Measurements from ENCODE around the gene CXCL12.
A peak's percentile ranks its signal among the peaks of the same experiment; 100 is the strongest.

Gene CXCL12

DNA sequence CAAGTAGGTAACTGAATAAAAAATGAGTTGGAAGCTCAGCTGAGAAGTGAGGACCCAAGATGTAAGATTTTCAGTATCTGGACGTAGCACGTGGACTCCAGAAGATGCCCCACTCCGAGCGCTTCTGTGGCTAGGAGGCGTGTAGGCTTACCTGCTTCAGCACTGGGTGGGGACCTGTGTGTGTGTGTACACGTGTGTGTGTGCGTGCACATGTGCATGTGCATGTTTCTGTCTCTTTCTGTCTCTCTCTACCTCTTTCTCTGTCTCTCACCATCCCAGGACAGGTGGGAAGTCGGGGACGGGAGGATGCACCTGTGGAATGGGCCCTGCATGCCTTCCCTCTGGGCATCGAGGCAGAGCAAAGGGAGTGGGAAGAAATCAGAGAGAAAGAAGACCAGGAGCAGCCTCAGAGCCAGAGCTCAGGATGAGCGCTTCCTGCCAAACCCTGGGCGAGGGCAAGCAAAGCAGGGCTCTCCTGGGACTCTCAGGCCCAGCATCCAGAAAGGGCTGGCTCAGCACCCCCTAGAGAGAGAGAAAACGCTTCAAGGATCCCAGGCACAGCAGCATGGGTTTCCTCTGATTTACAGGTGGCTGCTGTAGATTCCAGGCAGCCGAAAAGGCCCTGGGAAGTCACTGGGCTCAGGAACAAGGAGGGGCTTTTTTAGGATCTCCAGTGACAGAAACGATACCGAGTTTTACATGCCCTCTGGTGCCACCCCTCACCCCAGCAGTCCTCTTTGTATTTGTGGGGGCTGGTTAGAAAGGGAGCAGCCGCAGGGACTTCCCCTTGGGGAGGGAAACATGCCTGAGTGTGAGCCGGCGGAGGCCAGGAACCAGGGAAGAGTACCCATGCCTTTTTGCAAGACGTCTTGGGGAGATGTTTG is 28.5 kb downstream of the CXCL12 start:
- Histone ChIP-seq H3K4me1 (ENCODE audit: control insufficient read depth, insufficient read depth, low read length) (no peaks in the 10 kb centered on the region), H3K27me3 (replicated peaks; ENCODE audit: control insufficient read depth, insufficient read depth, low read length) (peaks cover 31% of the 10 kb centered on the region), H3K9ac (ENCODE audit: low read length) (no peak overlapping the region), H3K9me3 (ENCODE audit: control insufficient read depth, low read length) (no peaks in the 10 kb centered on the region), H3K4me3 (ENCODE audit: low read length) (no peak overlapping the region), H3K36me3 (ENCODE audit: control insufficient read depth, insufficient read depth, low read length, severe bottlenecking) (no peaks in the 10 kb centered on the region)
- no peak for DNase-seq (ENCODE audit: low read depth)

DNA sequence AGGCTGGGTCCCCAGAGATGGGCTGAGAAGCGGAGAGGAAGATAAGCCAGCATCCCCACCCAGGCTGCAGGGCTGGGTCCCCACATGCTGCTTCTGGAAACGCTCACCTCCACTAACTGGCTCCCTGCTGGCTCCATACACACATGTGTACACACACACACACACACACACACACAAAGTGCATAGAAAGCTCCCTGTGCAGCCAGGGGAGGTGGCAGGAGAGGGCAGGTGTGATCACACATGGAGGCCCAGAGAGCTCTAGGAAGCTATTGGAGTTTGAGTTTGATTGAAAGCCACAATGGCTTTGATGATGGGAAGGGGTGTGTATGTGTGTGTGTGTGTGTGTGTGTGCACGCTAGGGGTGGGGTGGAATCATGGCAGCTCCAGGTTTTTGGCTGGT is 29.3 kb downstream of the CXCL12 start:
- H3K36me3 ChIP-seq (ENCODE audit: control insufficient read depth, insufficient read depth, low read length, severe bottlenecking) = no peaks in the 10 kb centered on the region
- no peaks in the 10 kb centered on the region for H3K4me1 ChIP-seq (ENCODE audit: control insufficient read depth, insufficient read depth, low read length)
- DNase-seq (ENCODE audit: low read depth) = no peak
- peaks cover 30% of the 10 kb centered on the region for H3K27me3 ChIP-seq (replicated peaks; ENCODE audit: control insufficient read depth, insufficient read depth, low read length)
- no peak overlapping the region for H3K4me3 ChIP-seq (ENCODE audit: low read length)
- no peak overlapping the region for H3K9ac ChIP-seq (ENCODE audit: low read length)
- H3K9me3 ChIP-seq (ENCODE audit: control insufficient read depth, low read length) = no peaks in the 10 kb centered on the region

DNA sequence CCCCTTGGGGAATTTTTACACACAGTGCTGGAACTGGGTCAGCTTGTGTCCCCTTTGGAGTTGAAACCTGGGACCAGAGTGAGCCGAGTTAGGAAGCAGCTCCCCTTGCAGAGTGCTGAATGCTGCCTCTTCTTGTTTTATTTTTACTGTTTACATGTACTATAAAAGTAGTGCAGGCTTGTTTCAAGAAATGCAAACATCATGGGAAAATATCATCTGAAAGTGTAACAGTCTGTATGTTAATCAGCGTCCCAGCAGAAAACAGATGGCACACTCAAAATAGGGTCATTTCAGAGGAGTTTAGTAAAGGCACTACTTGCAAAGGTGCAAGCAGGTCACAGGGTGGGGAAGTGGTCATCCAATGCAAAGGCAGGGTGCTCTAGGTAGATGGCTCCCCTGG is 30.1 kb downstream of the CXCL12 start:
- H3K4me1 ChIP-seq (ENCODE audit: control insufficient read depth, insufficient read depth, low read length) = no peaks in the 10 kb centered on the region
- DNase-seq (ENCODE audit: low read depth) = no peak

DNA sequence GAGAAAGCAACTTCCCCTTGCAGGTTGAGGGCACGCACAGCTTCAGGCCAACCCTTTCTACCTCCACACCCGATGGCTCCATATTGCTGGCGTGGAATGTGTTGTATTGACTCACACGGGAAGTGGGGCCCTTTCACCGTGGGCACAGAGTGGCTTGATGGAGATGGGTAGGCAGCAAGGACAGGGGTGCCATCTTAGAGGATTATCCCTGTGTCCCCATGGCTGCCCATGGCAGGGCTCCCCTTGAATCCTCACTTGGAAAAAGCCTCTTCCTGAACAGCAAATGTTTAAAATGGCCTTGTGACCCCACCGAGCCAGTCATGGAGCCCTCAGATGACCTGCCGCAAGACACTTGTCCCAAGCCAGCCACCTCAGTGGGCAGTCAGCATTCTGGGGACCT is 31.2 kb downstream of the CXCL12 start:
- Histone ChIP-seq H3K27me3 (replicated peaks; ENCODE audit: control insufficient read depth, insufficient read depth, low read length) (peaks cover 25% of the 10 kb centered on the region), H3K36me3 (ENCODE audit: control insufficient read depth, insufficient read depth, low read length, severe bottlenecking) (no peaks in the 10 kb centered on the region), H3K9me3 (ENCODE audit: control insufficient read depth, low read length) (no peaks in the 10 kb centered on the region), H3K9ac (ENCODE audit: low read length) (no peak overlapping the region), H3K4me3 (ENCODE audit: low read length) (no peak overlapping the region), H3K4me1 (ENCODE audit: control insufficient read depth, insufficient read depth, low read length) (no peaks in the 10 kb centered on the region)
- DNase-seq (ENCODE audit: low read depth) = no peak

More for the DNA sequence above, 30.1 kb downstream of the CXCL12 start:
- H3K9ac ChIP-seq (ENCODE audit: low read length) = no peak overlapping the region
- no peak overlapping the region for H3K4me3 ChIP-seq (ENCODE audit: low read length)
- peaks cover 25% of the 10 kb centered on the region for H3K27me3 ChIP-seq (replicated peaks; ENCODE audit: control insufficient read depth, insufficient read depth, low read length)
- no peaks in the 10 kb centered on the region for H3K9me3 ChIP-seq (ENCODE audit: control insufficient read depth, low read length)
- no peaks in the 10 kb centered on the region for H3K36me3 ChIP-seq (ENCODE audit: control insufficient read depth, insufficient read depth, low read length, severe bottlenecking)

DNA sequence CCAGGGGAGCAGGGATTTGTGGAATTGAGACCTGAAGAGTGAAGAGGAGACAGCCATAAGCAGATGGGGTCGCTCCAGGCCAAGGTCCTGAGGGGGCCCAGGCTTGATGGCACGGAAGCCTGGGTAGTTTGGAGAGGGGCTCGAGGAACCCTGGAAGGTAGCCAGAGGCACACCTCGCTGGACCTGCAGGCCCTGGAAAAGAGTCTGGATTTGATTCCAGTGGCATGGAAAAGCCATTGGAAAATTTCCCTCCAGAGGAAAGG is 31.8 kb downstream of the CXCL12 start:
- Histone ChIP-seq H3K36me3 (ENCODE audit: control insufficient read depth, insufficient read depth, low read length, severe bottlenecking) (no peaks in the 10 kb centered on the region), H3K4me1 (ENCODE audit: control insufficient read depth, insufficient read depth, low read length) (no peaks in the 10 kb centered on the region), H3K9ac (ENCODE audit: low read length) (no peak overlapping the region), H3K4me3 (ENCODE audit: low read length) (no peak overlapping the region), H3K9me3 (ENCODE audit: control insufficient read depth, low read length) (no peaks in the 10 kb centered on the region), H3K27me3 (replicated peaks; ENCODE audit: control insufficient read depth, insufficient read depth, low read length) (peaks cover 25% of the 10 kb centered on the region)
- DNase-seq (ENCODE audit: low read depth) = no peak

DNA sequence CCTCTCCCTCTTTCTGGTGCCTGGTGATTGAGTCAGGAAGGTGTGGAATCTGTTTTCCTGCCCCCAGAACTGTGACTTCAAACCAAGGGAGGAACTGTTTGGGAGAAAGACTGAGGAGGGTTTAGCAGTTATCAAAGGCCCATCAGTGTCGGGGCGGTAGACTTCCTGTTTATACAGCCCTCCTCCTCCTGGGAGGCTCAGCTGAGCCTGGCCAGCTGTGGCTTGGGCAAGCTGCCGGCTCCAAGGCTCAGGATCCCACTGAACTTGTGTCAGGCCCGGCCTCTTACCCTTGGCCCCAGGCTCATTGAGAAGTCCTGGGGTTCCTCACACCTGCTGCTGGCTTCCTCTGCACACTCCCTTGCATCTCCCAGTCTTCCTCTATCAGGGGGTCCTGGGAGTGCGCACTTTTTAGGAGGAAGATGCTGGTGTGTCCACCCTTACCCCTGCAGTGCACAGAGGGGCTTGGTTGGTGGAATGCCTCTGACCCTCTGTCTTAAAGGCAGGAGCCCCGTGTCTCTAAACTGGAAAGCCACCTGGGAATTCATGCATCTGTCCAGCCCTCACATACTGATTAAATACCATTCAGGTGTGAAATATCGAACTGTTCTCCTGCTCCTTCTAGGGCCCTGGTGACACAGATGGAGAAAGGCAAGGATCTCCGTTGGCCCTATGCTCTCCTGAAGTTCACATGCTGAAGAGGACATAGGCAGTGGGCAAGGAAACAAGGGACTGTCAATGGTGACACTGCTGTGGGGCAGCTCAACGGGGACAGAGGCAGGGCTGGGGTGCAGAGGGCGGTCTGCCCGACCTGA is 32.4 kb downstream of the CXCL12 start:
- Histone ChIP-seq H3K36me3 (ENCODE audit: control insufficient read depth, insufficient read depth, low read length, severe bottlenecking) (no peaks in the 10 kb centered on the region), H3K9me3 (ENCODE audit: control insufficient read depth, low read length) (no peaks in the 10 kb centered on the region), H3K4me3 (ENCODE audit: low read length) (no peak overlapping the region), H3K9ac (ENCODE audit: low read length) (no peak overlapping the region), H3K4me1 (ENCODE audit: control insufficient read depth, insufficient read depth, low read length) (no peaks in the 10 kb centered on the region), H3K27me3 (replicated peaks; ENCODE audit: control insufficient read depth, insufficient read depth, low read length) (peaks cover 25% of the 10 kb centered on the region)
- peak; percentile 59 for DNase-seq (ENCODE audit: low read depth)

DNA sequence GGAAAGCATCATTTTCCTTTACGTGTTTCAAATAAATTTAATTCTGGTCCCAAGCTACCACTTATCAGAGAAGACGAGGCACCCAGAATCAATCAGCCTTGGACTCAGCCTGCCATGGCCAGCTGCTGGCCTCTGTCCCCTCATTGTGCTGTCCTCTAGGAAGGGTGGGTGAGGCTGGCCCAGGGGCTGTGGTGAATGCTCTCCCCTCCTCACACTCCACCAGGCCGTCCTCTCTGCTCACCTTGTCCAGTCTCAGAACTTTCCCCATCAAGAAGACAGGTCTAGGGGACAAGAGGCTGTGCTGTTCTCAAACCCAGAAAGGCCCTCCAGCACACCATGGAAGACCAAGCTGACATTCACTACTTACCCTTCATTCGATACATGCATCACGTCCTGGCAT is 36.4 kb downstream of the CXCL12 start:
- Histone ChIP-seq H3K9me3 (ENCODE audit: control insufficient read depth, low read length) (no peaks in the 10 kb centered on the region), H3K4me3 (ENCODE audit: low read length) (no peak overlapping the region), H3K9ac (ENCODE audit: low read length) (no peak overlapping the region), H3K36me3 (ENCODE audit: control insufficient read depth, insufficient read depth, low read length, severe bottlenecking) (no peaks in the 10 kb centered on the region), H3K27me3 (replicated peaks; ENCODE audit: control insufficient read depth, insufficient read depth, low read length) (peaks cover 8% of the 10 kb centered on the region), H3K4me1 (ENCODE audit: control insufficient read depth, insufficient read depth, low read length) (no peaks in the 10 kb centered on the region)
- DNase-seq (ENCODE audit: low read depth) = no peak

DNA sequence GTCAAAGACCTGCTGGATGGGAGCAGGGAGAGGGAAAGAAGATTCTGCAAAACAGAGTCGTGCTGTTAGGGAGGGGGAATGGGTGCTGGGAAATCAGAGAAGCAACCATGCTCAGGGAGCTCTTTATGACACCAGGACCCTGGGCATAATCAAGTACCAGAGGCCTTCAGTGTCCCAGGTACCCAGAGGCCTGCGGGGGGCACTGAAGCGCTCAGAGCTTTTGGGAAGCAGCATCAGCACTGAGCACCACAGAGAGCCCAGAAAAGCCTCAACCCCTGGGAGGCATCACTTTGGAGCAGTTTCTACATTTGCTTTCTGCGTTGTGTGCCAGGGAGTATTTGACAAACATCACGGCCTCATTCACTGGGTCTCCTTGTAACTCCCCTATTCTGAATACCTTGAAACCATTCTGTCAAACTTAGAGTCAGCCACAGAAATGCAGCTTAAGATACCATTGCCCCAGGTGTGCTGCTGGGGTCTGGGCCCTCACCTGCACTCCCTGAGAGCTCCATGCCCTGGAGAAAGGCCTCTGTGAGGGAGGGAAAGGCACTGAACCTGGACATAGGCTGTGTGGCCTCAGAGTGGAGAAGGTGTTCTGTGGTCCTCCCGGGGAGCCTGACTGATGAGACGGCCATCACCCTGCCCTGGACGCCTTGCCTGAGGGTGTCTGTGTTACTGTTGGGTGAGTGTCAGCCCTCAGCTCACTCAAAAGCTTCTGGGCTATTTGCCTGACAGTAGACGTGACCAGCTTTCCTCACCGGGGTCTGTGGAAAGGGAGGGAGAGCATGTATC is 37.1 kb downstream of the CXCL12 start:
- H3K9ac ChIP-seq (ENCODE audit: low read length) = no peak overlapping the region
- H3K4me1 ChIP-seq (ENCODE audit: control insufficient read depth, insufficient read depth, low read length) = no peaks in the 10 kb centered on the region
- peaks cover 11% of the 10 kb centered on the region for H3K27me3 ChIP-seq (replicated peaks; ENCODE audit: control insufficient read depth, insufficient read depth, low read length)
- H3K36me3 ChIP-seq (ENCODE audit: control insufficient read depth, insufficient read depth, low read length, severe bottlenecking) = no peaks in the 10 kb centered on the region
- DNase-seq (ENCODE audit: low read depth) = no peak
- H3K4me3 ChIP-seq (ENCODE audit: low read length) = no peak overlapping the region
- no peaks in the 10 kb centered on the region for H3K9me3 ChIP-seq (ENCODE audit: control insufficient read depth, low read length)

DNA sequence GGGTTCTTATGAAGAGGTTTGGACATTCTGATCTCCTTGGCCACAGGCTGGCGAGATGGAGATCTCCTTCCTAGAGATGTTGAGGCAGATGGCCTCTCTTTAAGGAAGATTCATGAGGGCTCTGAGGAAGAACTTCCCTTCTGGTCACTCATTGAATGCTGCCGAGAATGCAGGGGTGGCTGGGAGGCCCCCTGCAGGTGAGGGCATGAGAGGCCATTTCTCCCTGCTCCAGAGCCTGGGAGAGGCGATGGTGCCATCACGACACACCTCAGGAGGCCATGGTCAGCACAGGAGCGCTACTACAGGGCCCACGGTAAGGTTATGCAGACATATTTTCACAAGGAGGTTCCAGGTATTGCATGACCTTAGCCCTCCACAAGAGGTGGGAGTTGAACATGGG is 40.2 kb downstream of the CXCL12 start:
- H3K36me3 ChIP-seq (ENCODE audit: control insufficient read depth, insufficient read depth, low read length, severe bottlenecking) = no peaks in the 10 kb centered on the region
- H3K4me1 ChIP-seq (ENCODE audit: control insufficient read depth, insufficient read depth, low read length) = no peaks in the 10 kb centered on the region
- no peak for DNase-seq (ENCODE audit: low read depth)
- peaks cover 13% of the 10 kb centered on the region for H3K27me3 ChIP-seq (replicated peaks; ENCODE audit: control insufficient read depth, insufficient read depth, low read length)
- H3K9me3 ChIP-seq (ENCODE audit: control insufficient read depth, low read length) = no peaks in the 10 kb centered on the region
- H3K9ac ChIP-seq (ENCODE audit: low read length) = no peak overlapping the region
- H3K4me3 ChIP-seq (ENCODE audit: low read length) = no peak overlapping the region

DNA sequence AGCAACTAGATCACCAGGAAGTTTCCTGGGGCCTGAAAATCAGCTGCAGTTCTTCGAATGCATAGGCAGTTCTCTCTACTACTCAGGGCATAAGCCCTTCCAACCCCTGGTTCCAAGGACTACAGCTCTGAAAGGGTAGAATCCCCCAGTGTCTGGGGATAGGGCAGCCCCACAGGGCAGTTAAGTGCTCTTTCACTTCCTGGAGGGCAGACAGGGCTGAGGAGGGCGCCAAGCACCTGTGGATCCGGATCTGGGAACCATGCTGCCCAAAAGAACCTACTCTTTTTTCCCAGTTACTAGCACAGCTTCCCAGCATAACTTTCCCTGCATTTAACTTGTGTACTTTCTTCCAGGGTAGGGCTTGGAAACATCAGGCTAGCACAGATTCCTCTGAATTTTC is 41.1 kb downstream of the CXCL12 start:
- peaks cover 16% of the 10 kb centered on the region for H3K27me3 ChIP-seq (replicated peaks; ENCODE audit: control insufficient read depth, insufficient read depth, low read length)
- no peak for DNase-seq (ENCODE audit: low read depth)
- H3K4me1 ChIP-seq (ENCODE audit: control insufficient read depth, insufficient read depth, low read length) = no peaks in the 10 kb centered on the region
- no peaks in the 10 kb centered on the region for H3K36me3 ChIP-seq (ENCODE audit: control insufficient read depth, insufficient read depth, low read length, severe bottlenecking)
- H3K9ac ChIP-seq (ENCODE audit: low read length) = no peak overlapping the region
- H3K9me3 ChIP-seq (ENCODE audit: control insufficient read depth, low read length) = no peaks in the 10 kb centered on the region
- H3K4me3 ChIP-seq (ENCODE audit: low read length) = no peak overlapping the region

DNA sequence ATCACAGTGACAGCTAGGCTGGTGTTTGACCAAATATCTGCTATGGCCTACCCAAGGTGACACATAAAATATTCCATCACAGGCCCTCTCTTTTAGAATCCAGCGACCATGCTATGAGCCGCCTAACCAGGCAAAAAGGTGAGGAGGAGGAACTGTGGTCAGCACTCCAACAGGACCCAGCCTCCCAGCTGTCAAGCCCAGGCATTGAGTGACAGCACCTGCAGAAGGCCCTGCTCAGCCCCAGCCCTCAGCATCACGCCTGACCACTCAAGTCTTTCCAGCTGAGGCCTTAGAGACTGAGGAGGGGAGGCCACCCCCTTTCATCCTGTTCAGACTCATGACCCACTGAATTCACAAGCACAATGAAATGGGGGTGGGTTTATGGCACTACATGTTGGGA is 43.0 kb downstream of the CXCL12 start:
- DNase-seq (ENCODE audit: low read depth) = no peak
- Histone ChIP-seq H3K4me1 (ENCODE audit: control insufficient read depth, insufficient read depth, low read length) (no peaks in the 10 kb centered on the region), H3K4me3 (ENCODE audit: low read length) (no peak overlapping the region), H3K36me3 (ENCODE audit: control insufficient read depth, insufficient read depth, low read length, severe bottlenecking) (no peaks in the 10 kb centered on the region), H3K27me3 (replicated peaks; ENCODE audit: control insufficient read depth, insufficient read depth, low read length) (peaks cover 16% of the 10 kb centered on the region), H3K9me3 (ENCODE audit: control insufficient read depth, low read length) (no peaks in the 10 kb centered on the region), H3K9ac (ENCODE audit: low read length) (no peak overlapping the region)
